HG03097 (cell line): ENCODE measurements around the gene PAN3.
A peak's percentile ranks its signal among the peaks of the same experiment; 100 is the strongest.
"Not testable (repeated sequence)": the region's sequence is repeated elsewhere in the genome, so short reads cannot be mapped to it uniquely, and the experiment has no call there.

Source experiments
- ATAC-seq: cut with Tn5 transposase; IDR thresholded peaks from one replicate; pipeline ENCODE4 v1.9.1; 2021; ENCODE audit not compliant: unreplicated experiment, low FRiP score

Gene PAN3

GRCh38 chr13:28138012-28138755 is at the start of gene PAN3:
Gene PAN3 (plus strand): TSS chr13:28138545. CDS start chr13:28138658, 113 bp downstream.
- peak; percentile 65 for ATAC-seq

- ATAC-seq = no peak
Observed at GRCh38 chr13:28089065-28089464, 49.3 kb upstream of the PAN3 start.

GRCh38 chr13:28092431-28092830 is 45.9 kb upstream of the PAN3 start:
- no peak for ATAC-seq

GRCh38 chr13:28093881-28094280 is 44.5 kb upstream of the PAN3 start:
- ATAC-seq = no peak

- ATAC-seq = no peak
Observed at GRCh38 chr13:28094306-28094705, 44.0 kb upstream of the PAN3 start.

GRCh38 chr13:28097503-28097902 is 40.8 kb upstream of the PAN3 start:
- ATAC-seq = no peak

GRCh38 chr13:28099396-28100149 is 38.8 kb upstream of the PAN3 start:
- ATAC-seq = no peak

- no peak for ATAC-seq
Observed at GRCh38 chr13:28100150-28101121, 37.9 kb upstream of the PAN3 start, which contains the start of gene FLT3. Gene FLT3 (minus strand): TSS chr13:28100576. CDS start chr13:28100510, 66 bp downstream.

GRCh38 chr13:28101886-28102285 is 36.5 kb upstream of the PAN3 start:
- not testable (repeated sequence) for ATAC-seq

GRCh38 chr13:28106976-28107375 is 31.4 kb upstream of the PAN3 start:
- no peak for ATAC-seq

GRCh38 chr13:28110414-28110813 is 27.9 kb upstream of the PAN3 start:
- no peak for ATAC-seq

- no peak for ATAC-seq
Observed at GRCh38 chr13:28116736-28117135, 21.6 kb upstream of the PAN3 start.

- ATAC-seq = no peak
Observed at GRCh38 chr13:28117689-28118377, 20.5 kb upstream of the PAN3 start.

GRCh38 chr13:28120317-28120716 is 18.0 kb upstream of the PAN3 start:
- no peak for ATAC-seq

GRCh38 chr13:28121224-28121623 is 17.1 kb upstream of the PAN3 start:
- ATAC-seq = no peak

- no peak for ATAC-seq
Observed at GRCh38 chr13:28128030-28128429, 10.3 kb upstream of the PAN3 start.

- ATAC-seq = no peak
Observed at GRCh38 chr13:28128926-28129325, 9.4 kb upstream of the PAN3 start.

- no peak for ATAC-seq
Observed at GRCh38 chr13:28129911-28130693, 8.2 kb upstream of the PAN3 start.

GRCh38 chr13:28131646-28132045 is 6.7 kb upstream of the PAN3 start:
- no peak for ATAC-seq
